Cardiac muscle cell (in vitro differentiated cells and primary cell): Measurements from ENCODE around the gene ABCA7. TPM values are rescaled to one million over a fixed set of nuclear protein-coding genes. Genes with fewer than 3 reads are reported as not detected.
A peak's percentile ranks its signal among the peaks of the same experiment; 100 is the strongest.

Experiments used
- DNase-seq, 2 donors: peaks; one replicate each; pipeline versions ENCODE4 v3.0.0 to v3.0.0-alpha.2; 2010 to 2017; ENCODE audit warnings: low read depth in 1 of 2, low spot score in 1 of 2
- H3K27ac ChIP-seq: fragments of 200-600 bp; sonication (generic); 2 replicates; pipeline ENCODE4 v1.5.1; 2016
- H3K27me3 ChIP-seq: fragments of 200-600 bp; sonication (generic); 2 replicates; pipeline ENCODE4 v1.6.0; 2016; ENCODE audit warnings: control low read depth
- H3K36me3 ChIP-seq: fragments of 200-600 bp; sonication (generic); 2 replicates; pipeline ENCODE4 v1.5.1; 2016; ENCODE audit warnings: control low read depth
- H3K4me1 ChIP-seq: fragments of 200-600 bp; sonication (generic); 2 replicates; pipeline ENCODE4 v1.8.1; 2017; ENCODE audit warnings: low read depth, mild to moderate bottlenecking, mixed run types
- H3K4me3 ChIP-seq: fragments of 200-600 bp; sonication (generic); 2 replicates; pipeline ENCODE4 v1.5.1; 2016; ENCODE audit warnings: mild to moderate bottlenecking
- H3K9me3 ChIP-seq: fragments of 200-600 bp; sonication (generic); 2 replicates; pipeline ENCODE4 v1.5.1; 2017; ENCODE audit warnings: low read depth, mild to moderate bottlenecking, control low read depth
- polyA plus RNA-seq: library from polyadenylated mRNA; unstranded; fragments of >200 nt; fragmentation: Nextera tagmentation; extraction: Ambion mirVana; gene quantifications from 2 replicates; pipeline ENCODE4 v1.2.1, GENCODE V29; 2016
- total RNA-seq: library from RNA; depleted of rRNA; stranded (reverse); fragments of >200 nt; gene quantifications from 2 replicates; pipeline ENCODE4 v1.2.3, GENCODE V29; 2016
- TF ChIP-seq, protein P1 (sequence below): IDR thresholded peaks from 2 replicates; pipeline ENCODE4 v1.5.1; 2012; ENCODE audit warnings: low read depth, mild to moderate bottlenecking, low read length

The ABCA7 gene
- total and polyA plus RNA-seq, 2 experiments from 2014 or later: 44.0 to 60.4 TPM

DNA sequence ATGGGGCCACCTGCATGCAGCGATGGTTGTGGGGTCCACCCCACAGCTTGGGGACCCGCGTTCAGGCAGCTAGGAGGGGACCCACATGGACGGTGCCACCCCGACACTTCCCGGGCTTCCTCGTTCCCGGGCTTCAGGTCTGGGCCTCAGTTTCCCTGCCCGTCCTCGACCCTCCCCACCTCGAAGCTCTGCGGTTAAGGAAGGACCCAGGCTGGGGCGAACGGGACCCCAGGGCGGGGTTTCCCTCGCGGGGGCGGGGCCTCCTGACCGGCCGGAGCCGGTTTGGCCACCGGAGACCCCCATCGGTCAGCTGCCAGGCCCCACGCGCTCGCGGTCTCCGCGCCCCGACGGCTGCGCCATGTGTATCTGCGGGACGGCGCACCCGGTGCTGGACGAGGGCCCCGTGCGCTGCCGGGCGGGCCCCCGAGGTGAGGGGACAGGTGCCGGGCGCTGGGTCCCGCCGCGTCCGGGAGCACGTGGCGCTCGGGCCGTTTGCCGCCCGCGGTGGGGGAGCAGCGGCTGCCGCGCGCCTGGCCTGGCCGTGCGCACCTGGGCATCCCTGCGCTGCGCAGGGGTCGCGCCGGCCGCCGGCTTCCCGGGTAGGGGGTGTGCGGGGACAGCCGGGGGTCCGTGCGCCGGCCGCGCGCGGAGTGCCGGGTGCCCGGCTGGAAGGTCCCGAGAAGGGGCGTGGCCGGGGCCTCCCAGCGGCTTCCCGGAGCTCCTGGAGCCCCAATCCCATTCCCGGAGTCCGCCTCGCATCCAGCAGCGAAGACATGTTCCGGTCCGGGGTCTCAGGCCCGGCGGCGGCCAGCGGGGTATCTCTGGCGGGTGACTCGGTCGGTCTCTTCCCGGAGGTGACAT is 31.3 kb downstream of the ABCA7 start:
- Histone ChIP-seq H3K4me3 (peak overlapping the region; percentile 13), H3K9me3 (no peaks in the 10 kb centered on the region), H3K27ac (no peak overlapping the region), H3K36me3 (no peaks in the 10 kb centered on the region), H3K27me3 (peaks cover 13% of the 10 kb centered on the region), H3K4me1 (peaks cover 5% of the 10 kb centered on the region)
- TF ChIP-seq, protein P1, sequence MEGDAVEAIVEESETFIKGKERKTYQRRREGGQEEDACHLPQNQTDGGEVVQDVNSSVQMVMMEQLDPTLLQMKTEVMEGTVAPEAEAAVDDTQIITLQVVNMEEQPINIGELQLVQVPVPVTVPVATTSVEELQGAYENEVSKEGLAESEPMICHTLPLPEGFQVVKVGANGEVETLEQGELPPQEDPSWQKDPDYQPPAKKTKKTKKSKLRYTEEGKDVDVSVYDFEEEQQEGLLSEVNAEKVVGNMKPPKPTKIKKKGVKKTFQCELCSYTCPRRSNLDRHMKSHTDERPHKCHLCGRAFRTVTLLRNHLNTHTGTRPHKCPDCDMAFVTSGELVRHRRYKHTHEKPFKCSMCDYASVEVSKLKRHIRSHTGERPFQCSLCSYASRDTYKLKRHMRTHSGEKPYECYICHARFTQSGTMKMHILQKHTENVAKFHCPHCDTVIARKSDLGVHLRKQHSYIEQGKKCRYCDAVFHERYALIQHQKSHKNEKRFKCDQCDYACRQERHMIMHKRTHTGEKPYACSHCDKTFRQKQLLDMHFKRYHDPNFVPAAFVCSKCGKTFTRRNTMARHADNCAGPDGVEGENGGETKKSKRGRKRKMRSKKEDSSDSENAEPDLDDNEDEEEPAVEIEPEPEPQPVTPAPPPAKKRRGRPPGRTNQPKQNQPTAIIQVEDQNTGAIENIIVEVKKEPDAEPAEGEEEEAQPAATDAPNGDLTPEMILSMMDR: no peak
- peak in 1 of 2 donors; percentile 62 for DNase-seq

- Histone ChIP-seq H3K27ac (no peak overlapping the region), H3K4me1 (no peaks in the 10 kb centered on the region), H3K36me3 (no peaks in the 10 kb centered on the region), H3K4me3 (no peak overlapping the region), H3K9me3 (no peaks in the 10 kb centered on the region), H3K27me3 (peaks cover 10% of the 10 kb centered on the region)
- TF ChIP-seq, protein P1: no peak
- DNase-seq: no peak
These were observed 32.6 kb downstream of the ABCA7 start for GRCh38 chr19:1072371-1073015.

DNA sequence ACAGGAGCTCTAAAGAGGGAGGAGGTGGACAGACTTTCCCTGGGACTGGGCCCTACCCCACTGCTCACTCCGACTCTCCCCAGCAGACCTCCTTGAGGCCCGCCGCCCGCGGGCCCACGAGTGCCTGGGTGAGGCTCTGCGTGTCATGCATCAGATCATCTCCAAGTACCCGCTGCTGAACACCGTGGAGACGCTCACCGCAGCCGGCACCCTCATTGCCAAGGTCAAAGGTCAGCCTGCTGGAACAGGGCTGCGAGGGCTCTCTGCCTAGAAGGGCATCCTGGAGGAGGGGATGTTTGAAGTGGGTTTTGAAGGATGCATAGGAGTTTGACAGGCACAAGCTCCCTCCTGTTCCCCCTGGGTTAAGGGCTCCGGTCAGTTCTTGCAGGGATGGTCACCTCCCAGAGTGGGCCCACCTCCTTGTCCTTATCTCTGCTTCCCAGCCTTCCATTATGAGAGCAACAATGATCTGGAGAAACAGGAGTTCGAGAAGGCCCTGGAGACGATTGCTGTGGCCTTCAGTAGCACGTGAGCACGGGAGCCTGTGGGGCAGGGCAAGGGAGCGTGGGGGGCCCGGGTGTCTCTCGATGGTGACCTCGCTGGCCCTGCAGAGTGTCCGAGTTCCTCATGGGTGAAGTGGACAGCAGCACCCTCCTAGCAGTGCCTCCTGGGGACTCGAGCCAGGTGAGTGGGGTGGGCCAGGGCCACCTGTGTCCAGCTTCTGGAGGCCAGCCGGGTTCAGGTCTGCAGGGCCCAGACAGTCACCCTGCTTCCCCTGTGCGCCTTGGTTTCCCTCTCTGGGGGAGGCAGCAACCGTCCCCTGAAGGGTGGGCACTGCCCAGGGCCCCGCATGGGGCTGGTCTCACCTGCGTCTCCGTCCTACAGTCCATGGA is 33.4 kb downstream of the ABCA7 start:
- no peak overlapping the region for H3K4me3 ChIP-seq
- H3K27me3 ChIP-seq: peaks cover 8% of the 10 kb centered on the region
- H3K27ac ChIP-seq: no peak overlapping the region
- no peaks in the 10 kb centered on the region for H3K4me1 ChIP-seq
- TF ChIP-seq, protein P1: no peak
- no peaks in the 10 kb centered on the region for H3K9me3 ChIP-seq
- no peaks in the 10 kb centered on the region for H3K36me3 ChIP-seq
- no peak for DNase-seq

GRCh38 chr19:1073956-1074517 is 34.1 kb downstream of the ABCA7 start:
- DNase-seq: no peak
- TF ChIP-seq, protein P1: no peak
- no peak overlapping the region for H3K4me3 ChIP-seq
- H3K4me1 ChIP-seq: no peaks in the 10 kb centered on the region
- no peaks in the 10 kb centered on the region for H3K36me3 ChIP-seq
- peaks cover 8% of the 10 kb centered on the region for H3K27me3 ChIP-seq
- H3K27ac ChIP-seq: no peak overlapping the region
- H3K9me3 ChIP-seq: no peaks in the 10 kb centered on the region
